NB4 (cell line): ENCODE data around the gene AMBRA1.

ENCODE experiments used
- MYC ChIP-seq: IDR thresholded peaks from 2 replicates; pipeline ENCODE4 v1.6.1; 2011; ENCODE audit warnings: low read depth, low read length
- POLR2A ChIP-seq: IDR thresholded peaks from 2 replicates; pipeline ENCODE4 v1.6.1; 2011; ENCODE audit warnings: mild to moderate bottlenecking; ENCODE audit not compliant: insufficient read length; ENCODE audit errors: extremely low read depth
- TF ChIP-seq, protein P1 (sequence below): IDR thresholded peaks from 2 replicates; pipeline ENCODE4 v1.6.1; 2011; ENCODE audit warnings: low read depth, low read length
- TF ChIP-seq, protein P2 (sequence below): IDR thresholded peaks from one replicate; pipeline ENCODE4 v1.5.1; 2012; ENCODE audit warnings: low read depth, low read length

DNA sequence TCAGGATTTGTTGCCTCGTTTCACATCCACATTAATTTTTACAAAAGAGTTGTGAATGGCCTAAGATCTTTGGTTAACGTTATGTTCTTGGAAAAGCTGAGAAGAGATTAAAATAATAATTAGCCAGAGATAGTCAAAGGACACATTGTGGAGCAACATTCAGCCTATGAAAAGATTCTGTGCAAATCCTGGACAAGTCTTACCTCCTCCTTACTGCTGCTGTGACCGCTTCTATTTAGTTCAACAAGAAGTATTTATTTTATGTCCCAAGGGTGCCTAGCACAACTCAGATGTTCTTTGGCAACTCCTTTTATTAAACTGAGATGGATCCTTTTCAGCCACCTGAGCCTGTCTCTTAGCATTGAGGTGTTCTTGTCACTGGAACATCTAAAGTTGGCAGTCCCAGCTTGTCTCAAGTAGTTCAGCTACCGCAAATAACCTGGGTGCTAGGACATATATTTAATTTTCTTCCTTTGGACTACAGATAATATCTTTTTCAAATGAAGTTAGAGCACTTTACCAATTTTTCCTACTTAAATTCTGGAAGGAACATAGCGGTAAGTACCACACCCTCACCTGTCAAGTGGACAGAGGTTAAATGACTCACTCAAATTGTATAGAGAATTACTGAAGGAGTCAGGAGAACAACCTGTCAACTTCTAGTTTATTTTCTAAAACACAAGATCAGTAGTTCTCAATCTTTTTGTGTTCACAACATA, 121.7 kb downstream of the AMBRA1 start:
- TF ChIP-seq, protein P1, sequence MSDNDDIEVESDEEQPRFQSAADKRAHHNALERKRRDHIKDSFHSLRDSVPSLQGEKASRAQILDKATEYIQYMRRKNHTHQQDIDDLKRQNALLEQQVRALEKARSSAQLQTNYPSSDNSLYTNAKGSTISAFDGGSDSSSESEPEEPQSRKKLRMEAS: no peak
- no peak for TF ChIP-seq POLR2A
- TF ChIP-seq, protein P2, sequence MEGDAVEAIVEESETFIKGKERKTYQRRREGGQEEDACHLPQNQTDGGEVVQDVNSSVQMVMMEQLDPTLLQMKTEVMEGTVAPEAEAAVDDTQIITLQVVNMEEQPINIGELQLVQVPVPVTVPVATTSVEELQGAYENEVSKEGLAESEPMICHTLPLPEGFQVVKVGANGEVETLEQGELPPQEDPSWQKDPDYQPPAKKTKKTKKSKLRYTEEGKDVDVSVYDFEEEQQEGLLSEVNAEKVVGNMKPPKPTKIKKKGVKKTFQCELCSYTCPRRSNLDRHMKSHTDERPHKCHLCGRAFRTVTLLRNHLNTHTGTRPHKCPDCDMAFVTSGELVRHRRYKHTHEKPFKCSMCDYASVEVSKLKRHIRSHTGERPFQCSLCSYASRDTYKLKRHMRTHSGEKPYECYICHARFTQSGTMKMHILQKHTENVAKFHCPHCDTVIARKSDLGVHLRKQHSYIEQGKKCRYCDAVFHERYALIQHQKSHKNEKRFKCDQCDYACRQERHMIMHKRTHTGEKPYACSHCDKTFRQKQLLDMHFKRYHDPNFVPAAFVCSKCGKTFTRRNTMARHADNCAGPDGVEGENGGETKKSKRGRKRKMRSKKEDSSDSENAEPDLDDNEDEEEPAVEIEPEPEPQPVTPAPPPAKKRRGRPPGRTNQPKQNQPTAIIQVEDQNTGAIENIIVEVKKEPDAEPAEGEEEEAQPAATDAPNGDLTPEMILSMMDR: no peak
- TF ChIP-seq MYC: no peak
